HG02840 (cell line): ENCODE data around the gene TRAF3.

Experiments
- ATAC-seq: cut with Tn5 transposase; IDR thresholded peaks from one replicate; pipeline ENCODE4 v1.9.1; 2021; ENCODE audit warnings: mild to moderate bottlenecking, moderate library complexity, moderate number of reproducible peaks; ENCODE audit not compliant: unreplicated experiment, low FRiP score

TRAF3 gene

GRCh38 chr14:102775855-102776760 lies 1.1 kb upstream of the TRAF3 start:
- no peak for ATAC-seq

DNA sequence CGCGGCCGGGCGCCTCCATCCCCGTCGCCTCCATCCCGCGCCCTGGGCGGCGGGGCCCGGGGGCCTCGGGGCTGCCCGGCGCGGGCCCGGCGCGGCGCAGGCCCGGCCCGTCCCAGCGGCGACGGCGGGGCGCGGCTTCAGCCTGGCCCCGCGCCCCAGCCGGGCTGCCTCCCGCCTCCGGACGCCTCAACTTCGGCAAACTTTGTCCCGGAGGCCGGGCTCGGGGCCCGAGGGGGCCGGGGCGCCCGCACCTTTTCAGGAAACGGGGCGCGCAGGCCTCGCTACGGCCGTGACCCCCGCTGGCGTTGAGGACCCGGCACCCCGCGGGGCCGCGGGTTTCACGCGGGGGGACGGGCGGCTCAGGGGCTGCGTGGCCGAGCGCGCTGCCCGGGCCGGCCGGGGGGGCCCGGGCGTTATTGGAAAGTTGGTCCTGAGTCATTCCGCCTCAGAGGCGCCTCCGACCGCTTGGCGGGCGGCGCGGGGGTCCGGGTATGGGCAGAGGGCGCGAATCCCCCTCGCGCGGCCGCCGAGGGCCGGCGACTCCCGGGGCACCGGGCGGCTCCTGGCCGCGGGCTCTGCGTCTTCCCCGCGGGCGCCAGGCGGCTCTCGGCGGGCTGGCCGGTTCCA lies 575 bp downstream of the TRAF3 start:
- peak; percentile 15 for ATAC-seq

DNA sequence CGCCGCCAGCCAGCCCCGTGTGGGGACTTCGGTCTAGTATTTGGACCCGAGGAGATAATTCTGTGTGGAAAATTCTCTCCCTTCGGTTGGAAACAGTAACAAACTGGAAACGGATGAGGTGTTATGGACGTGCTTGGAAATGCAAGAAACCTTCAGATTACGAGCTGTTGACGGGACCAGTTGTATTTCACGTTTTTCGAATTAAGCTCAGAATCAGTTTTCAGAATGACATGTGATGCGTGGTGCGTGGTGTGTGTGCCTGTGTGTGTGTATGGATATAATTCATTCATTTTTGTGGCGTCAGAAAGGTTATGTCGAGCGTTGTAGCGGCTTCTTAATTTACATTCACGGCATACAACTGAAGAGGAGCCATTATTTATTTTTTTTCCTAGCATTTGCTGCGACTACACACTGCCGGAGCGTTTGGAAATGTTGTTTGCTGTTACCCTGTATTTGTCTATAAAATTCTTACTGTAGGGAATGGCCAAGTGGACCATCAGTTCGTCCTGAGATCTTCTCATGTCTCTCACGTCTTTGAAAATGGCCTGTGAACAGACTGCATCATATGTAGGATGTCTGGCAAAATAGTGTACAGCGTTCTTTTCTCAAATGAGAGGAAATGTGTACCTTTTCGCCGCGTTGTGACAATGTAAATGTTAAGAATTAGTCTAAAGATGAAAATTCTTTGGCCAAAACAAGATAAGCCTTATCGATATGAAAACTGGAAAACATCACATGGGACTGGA lies 1.3 kb downstream of the TRAF3 start:
- ATAC-seq = no peak

GRCh38 chr14:102779084-102779462 lies 1.8 kb downstream of the TRAF3 start:
- ATAC-seq = no peak

DNA sequence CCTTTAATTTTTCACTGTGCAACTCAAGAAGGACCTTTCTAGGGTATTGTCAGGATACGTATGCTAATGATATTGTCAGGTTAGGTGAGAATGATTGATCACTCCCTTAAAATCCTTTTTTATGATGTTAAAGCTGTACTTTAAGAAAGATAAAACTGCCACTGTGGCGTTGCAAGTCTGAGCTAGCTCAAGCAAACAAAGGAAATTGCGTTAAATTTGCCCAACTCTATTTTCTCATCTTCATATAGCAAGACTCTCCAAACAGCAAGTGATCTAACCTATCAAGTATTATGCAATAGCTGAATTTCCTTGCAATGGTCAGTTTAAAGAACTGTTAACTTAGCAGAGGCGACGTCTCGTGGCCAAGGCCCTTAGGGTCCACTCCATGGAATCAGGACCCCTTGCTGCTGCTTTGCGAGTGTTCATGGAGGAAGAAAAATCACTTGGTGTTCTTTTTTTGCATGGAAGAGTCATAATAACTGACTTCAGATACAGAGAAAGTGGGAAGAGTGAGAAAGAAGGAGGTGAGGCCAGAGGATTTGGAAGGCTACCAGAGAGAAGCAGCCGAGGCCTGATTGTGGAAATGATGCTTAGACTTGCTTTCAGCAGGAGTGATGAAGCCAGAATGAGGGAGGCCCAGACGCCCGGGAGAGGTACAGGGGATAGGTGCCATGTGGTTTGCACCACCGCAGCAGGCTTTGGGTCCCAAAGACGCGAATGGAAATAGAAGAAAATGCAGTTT lies 2.5 kb downstream of the TRAF3 start:
- no peak for ATAC-seq

- ATAC-seq = no peak
These were observed 3.8 kb downstream of the TRAF3 start for GRCh38 chr14:102781063-102781462.

- no peak for ATAC-seq
These were observed 5.7 kb downstream of the TRAF3 start for GRCh38 chr14:102782974-102783373.

DNA sequence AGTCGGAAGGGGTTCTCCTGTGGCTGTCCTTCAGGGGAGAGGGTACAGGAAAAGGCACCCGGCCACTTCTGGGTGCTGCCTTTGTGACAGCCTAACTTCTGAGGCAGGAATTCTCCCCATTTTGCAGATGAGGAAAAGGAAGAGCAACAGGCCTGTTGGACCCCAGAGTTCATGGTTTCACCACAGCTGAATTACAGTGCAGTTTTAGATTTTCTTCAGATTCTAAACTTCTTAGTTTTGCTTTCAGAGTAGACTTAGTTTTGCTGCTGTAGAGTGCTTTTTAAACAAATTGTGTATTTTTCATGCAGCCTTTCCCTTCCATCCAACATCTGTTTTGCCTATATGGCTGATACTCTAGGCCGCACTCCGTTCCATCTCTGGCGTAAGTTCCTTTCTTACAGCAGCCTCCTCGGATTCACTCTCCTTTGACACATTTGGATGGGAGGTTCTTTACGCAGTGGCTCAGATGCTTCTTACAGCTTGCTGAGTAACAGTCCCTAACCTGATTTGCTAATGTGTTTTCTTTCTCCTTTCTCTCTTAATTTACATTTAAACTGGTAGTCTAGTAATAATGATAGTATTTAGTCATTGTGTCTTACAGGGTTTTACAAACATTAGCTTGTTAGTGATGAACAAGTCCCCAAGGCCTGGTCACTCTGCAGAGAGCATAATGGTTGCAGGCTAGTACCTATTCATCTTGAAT lies 7.8 kb downstream of the TRAF3 start:
- no peak for ATAC-seq

GRCh38 chr14:102785595-102785963 lies 8.3 kb downstream of the TRAF3 start:
- ATAC-seq = no peak

DNA sequence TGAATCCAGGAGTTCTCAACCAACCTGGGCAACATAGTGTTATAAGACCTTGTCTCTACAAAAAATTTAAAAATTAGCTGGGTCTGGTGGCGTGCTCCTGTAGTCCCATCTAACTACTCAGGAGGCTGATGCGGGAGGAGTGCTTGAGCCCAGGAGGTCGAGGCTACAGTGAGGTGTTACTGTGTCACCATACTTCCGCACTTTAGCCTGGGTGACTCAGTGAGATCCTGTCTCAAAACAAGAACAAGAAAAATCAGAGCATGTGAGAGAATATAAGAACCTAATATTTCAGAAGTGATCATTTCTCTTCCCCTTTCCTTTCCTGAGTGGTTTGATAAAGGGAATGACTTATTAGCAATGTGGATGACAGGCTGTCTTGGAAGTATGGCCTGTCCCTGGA lies 9.5 kb downstream of the TRAF3 start:
- ATAC-seq = no peak

DNA sequence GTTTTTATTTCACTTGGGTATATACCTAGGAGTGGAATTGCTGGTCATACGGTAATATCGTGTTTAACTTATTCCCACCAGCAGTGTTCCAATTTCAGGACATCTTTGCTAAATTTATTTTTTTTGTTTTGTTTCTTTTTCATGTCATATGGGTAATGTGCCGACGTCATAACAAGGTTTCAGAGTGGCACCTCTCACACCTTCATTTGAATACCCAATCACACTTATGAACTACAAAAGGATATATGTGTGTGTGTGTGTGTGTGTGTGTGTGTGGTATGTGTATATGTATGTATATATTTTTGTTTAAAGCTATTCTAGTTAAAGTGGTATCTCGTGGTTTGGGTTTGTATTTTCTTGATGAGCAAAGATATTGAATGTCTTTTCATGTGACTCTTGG lies 12.1 kb downstream of the TRAF3 start:
- no peak for ATAC-seq

DNA sequence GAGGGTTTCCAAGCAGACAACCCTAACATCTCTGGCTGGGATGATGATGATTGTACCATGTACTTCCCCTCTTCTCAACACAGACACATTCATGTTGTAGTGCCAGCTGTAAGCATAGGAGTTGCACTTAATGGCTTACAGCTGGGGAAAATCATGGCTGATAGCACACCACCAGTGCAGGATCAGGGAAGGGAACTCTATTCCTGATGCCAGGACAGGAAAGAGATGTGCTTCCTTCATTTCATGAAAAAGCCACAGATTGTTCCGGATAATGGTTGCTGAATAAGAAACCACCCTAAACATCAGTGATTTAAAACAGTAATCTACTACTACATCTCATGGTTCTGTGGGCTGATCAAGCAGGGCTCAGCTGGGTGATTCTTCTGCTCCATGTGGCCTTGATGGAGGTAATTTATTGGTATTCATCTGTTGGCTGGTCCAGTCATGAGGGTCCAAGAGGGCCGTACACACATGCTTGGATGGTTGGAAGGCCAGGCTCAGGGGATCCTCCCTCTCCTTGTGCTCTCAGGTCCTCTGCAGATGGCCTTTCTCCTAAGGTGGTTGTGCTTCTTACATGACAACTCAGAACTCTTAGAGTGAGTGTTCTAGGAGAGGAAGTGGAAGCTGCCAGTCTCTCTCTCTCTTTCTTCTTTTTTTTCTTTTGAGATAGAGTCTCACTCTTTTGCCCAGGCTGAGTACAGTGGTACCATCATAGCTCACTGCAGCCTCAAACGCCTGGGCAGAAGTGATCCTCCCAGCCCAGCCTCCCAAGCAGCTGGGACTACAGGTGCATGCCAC lies 16.5 kb downstream of the TRAF3 start:
- ATAC-seq = no peak

- ATAC-seq = no peak
These were observed 18.0 kb downstream of the TRAF3 start for GRCh38 chr14:102795060-102795925.

GRCh38 chr14:102796661-102797190 lies 19.5 kb downstream of the TRAF3 start:
- ATAC-seq = no peak

DNA sequence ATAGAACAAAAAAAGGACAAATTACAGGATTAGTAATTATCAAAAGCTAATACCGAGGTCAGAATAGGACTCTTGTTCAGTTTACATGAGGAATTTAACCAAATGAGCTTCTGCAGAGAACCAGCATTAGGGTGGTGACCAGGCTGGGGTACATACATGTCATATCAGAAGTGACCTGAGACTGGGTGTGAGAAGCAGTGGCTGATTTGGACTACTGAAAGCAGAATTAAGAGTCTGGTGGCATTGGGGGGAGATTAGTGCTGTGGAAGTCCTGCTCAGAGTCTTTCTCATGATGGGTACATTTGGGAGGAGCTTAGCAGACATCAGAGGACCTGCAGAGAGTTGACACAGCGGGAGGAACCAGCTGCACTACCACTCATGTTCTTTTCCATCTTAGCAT lies 21.7 kb downstream of the TRAF3 start:
- ATAC-seq = no peak

- ATAC-seq = no peak
These were observed 22.7 kb downstream of the TRAF3 start for GRCh38 chr14:102799684-102800562.

DNA sequence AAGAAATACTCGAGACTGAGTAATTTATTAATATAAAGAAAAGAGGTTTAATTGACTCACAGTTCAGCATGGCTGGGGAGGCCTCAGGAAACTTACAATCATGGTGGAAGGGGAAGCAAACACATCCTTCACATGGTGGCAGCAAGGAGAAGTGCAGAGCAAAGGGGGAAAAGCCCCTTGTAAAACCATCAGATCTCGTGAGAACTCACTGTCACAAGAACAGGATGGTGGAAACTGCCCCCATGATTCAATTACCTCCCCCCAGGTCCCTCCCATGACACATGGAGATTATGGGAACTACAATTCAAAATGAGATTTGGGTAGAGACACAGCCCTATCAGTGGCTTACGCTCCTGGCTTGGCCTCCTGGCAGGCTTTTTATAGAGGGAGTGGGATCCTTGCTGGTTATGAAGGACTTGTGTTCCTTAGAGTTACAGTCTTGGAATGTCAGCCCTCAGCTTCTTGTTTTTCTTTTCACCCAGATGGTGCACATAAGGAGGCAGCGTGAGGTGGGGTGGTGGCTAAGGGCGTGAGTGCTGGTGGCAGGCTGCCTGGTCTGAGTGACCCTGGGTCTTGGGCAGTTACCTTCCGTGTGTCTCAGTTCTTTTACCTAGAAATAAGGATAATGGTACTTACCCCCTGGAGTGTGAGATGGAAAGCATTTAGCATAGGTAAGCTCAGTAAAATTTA lies 25.7 kb downstream of the TRAF3 start:
- ATAC-seq = no peak
